ENCODE measurements around the gene TEX51. TPM values are rescaled to one million over a fixed set of nuclear protein-coding genes. Genes with fewer than 3 reads are reported as not detected.

Gene TEX51
- not detected in 2 replicates for total RNA-seq

GRCh38 chr2:126898636-126899035, at the start of gene TEX51:
Gene TEX51 (plus strand): TSS chr2:126898890. CDS start chr2:126898919, 29 bp downstream.
- no peak for DNase-seq

- no peak for DNase-seq
Measured at GRCh38 chr2:126849054-126849453, 49.6 kb upstream of the TEX51 start.

- no peak for DNase-seq
Measured at GRCh38 chr2:126849486-126849885, 49.2 kb upstream of the TEX51 start.

GRCh38 chr2:126849991-126850535, 48.6 kb upstream of the TEX51 start:
- DNase-seq, result no peak

GRCh38 chr2:126850940-126851339, 47.8 kb upstream of the TEX51 start:
- DNase-seq, result no peak

GRCh38 chr2:126851756-126852155, 46.9 kb upstream of the TEX51 start:
- DNase-seq, result no peak

GRCh38 chr2:126852361-126852760, 46.3 kb upstream of the TEX51 start:
- DNase-seq, result no peak

- DNase-seq, result no peak
Measured at GRCh38 chr2:126855606-126856005, 43.1 kb upstream of the TEX51 start.

- DNase-seq, result no peak
Measured at GRCh38 chr2:126856403-126856802, 42.3 kb upstream of the TEX51 start.

- DNase-seq, result no peak
Measured at GRCh38 chr2:126857502-126857901, 41.2 kb upstream of the TEX51 start.

GRCh38 chr2:126858013-126858412, 40.7 kb upstream of the TEX51 start:
- no peak for DNase-seq

- no peak for DNase-seq
Measured at GRCh38 chr2:126858436-126858835, 40.3 kb upstream of the TEX51 start.

GRCh38 chr2:126858991-126859390, 39.7 kb upstream of the TEX51 start:
- DNase-seq, result no peak

GRCh38 chr2:126859631-126860030, 39.1 kb upstream of the TEX51 start:
- DNase-seq, result no peak

- no peak for DNase-seq
Measured at GRCh38 chr2:126860385-126860784, 38.3 kb upstream of the TEX51 start.

GRCh38 chr2:126862730-126863129, 36.0 kb upstream of the TEX51 start:
- DNase-seq, result no peak

- DNase-seq, result no peak
Measured at GRCh38 chr2:126863336-126864015, 35.2 kb upstream of the TEX51 start.

GRCh38 chr2:126864861-126865260, 33.8 kb upstream of the TEX51 start:
- DNase-seq, result no peak

- no peak for DNase-seq
Measured at GRCh38 chr2:126866451-126866850, 32.2 kb upstream of the TEX51 start.

GRCh38 chr2:126874961-126875360, 23.7 kb upstream of the TEX51 start:
- no peak for DNase-seq

GRCh38 chr2:126876631-126877030, 22.1 kb upstream of the TEX51 start:
- no peak for DNase-seq

- no peak for DNase-seq
Measured at GRCh38 chr2:126877041-126877440, 21.6 kb upstream of the TEX51 start.

- no peak for DNase-seq
Measured at GRCh38 chr2:126877861-126878565, 20.7 kb upstream of the TEX51 start.

- DNase-seq, result no peak
Measured at GRCh38 chr2:126878601-126879000, 20.1 kb upstream of the TEX51 start.
